Neutrophil (primary cell): Measurements from ENCODE around the gene BCAS3.

Experiments
- H3K27ac ChIP-seq: fragments of 200-600 bp; sonication (generic); 2 replicates; pipeline ENCODE4 v1.5.1; 2016; ENCODE audit warnings: mild to moderate bottlenecking, moderate library complexity
- H3K27me3 ChIP-seq: fragments of 200-600 bp; sonication (generic); 2 replicates; pipeline ENCODE4 v1.6.0; 2016; ENCODE audit warnings: mild to moderate bottlenecking
- H3K36me3 ChIP-seq: fragments of 200-600 bp; sonication (generic); 2 replicates; pipeline ENCODE4 v1.5.1; 2017
- H3K4me1 ChIP-seq, 2 experiments: fragments of 200-600 bp in 1 of 2; sonication (generic) in 1 of 2; 1 replicate in 1 of 2; 2 replicates in 1 of 2; pipeline versions ENCODE4 v1.5.1 to v1.6.1; 2013 to 2016; ENCODE audit warnings: low read depth in 1 of 2, low read length in 1 of 2, mild to moderate bottlenecking in 1 of 2, moderate library complexity in 1 of 2; ENCODE audit not compliant: control insufficient read depth in 1 of 2, insufficient read depth in 1 of 2
- H3K4me3 ChIP-seq, 2 experiments: fragments of 200-600 bp in 1 of 2; sonication (generic) in 1 of 2; 1 replicate in 1 of 2; 2 replicates in 1 of 2; pipeline ENCODE4 v1.5.1; 2013 to 2016; ENCODE audit warnings: low read depth in 1 of 2, low read length in 1 of 2, mild to moderate bottlenecking in 1 of 2, moderate library complexity in 1 of 2
- H3K9me3 ChIP-seq: fragments of 200-600 bp; sonication (generic); 2 replicates; pipeline ENCODE4 v1.5.1; 2016
- CTCF ChIP-seq: fragments of 200-600 bp; sonication (generic); IDR thresholded peaks from 2 replicates; pipeline ENCODE4 v1.5.1; 2016; ENCODE audit warnings: antibody characterized with exemption

The BCAS3 gene

GRCh38 chr17:61331178-61331577 is 653.5 kb downstream of the BCAS3 start:
- Histone ChIP-seq H3K4me1 (no peaks in the 10 kb centered on the region), H3K36me3 (no peaks in the 10 kb centered on the region), H3K9me3 (no peaks in the 10 kb centered on the region), H3K4me3 (no peak overlapping the region), H3K27ac (no peak overlapping the region), H3K27me3 (no peaks in the 10 kb centered on the region)
- no peak for TF ChIP-seq CTCF

GRCh38 chr17:61331886-61332285 is 654.2 kb downstream of the BCAS3 start:
- Histone ChIP-seq H3K27ac (no peak overlapping the region), H3K4me3 (no peak overlapping the region), H3K4me1 (no peaks in the 10 kb centered on the region), H3K27me3 (no peaks in the 10 kb centered on the region), H3K36me3 (no peaks in the 10 kb centered on the region), H3K9me3 (no peaks in the 10 kb centered on the region)
- TF ChIP-seq CTCF: no peak

- Histone ChIP-seq H3K4me1 (no peaks in the 10 kb centered on the region), H3K4me3 (no peak overlapping the region)
- no peak for TF ChIP-seq CTCF
These were observed 655.5 kb downstream of the BCAS3 start for GRCh38 chr17:61333136-61333535.

GRCh38 chr17:61334673-61335072 is 657.0 kb downstream of the BCAS3 start:
- no peaks in the 10 kb centered on the region for H3K27me3 ChIP-seq
- no peak for TF ChIP-seq CTCF

More at GRCh38 chr17:61333136-61333535, 655.5 kb downstream of the BCAS3 start:
- H3K36me3 ChIP-seq: no peaks in the 10 kb centered on the region
- no peak overlapping the region for H3K27ac ChIP-seq
- H3K9me3 ChIP-seq: no peaks in the 10 kb centered on the region
- H3K27me3 ChIP-seq: no peaks in the 10 kb centered on the region

GRCh38 chr17:61335105-61335844 is 657.6 kb downstream of the BCAS3 start:
- no peak for TF ChIP-seq CTCF
- Histone ChIP-seq H3K27ac (no peak overlapping the region), H3K4me1 (no peaks in the 10 kb centered on the region), H3K4me3 (no peak overlapping the region), H3K9me3 (no peaks in the 10 kb centered on the region), H3K27me3 (no peaks in the 10 kb centered on the region), H3K36me3 (no peaks in the 10 kb centered on the region)

More at GRCh38 chr17:61334673-61335072, 657.0 kb downstream of the BCAS3 start:
- Histone ChIP-seq H3K9me3 (no peaks in the 10 kb centered on the region), H3K4me3 (no peak overlapping the region), H3K4me1 (no peaks in the 10 kb centered on the region), H3K27ac (no peak overlapping the region), H3K36me3 (no peaks in the 10 kb centered on the region)
